Hepatocyte (in vitro differentiated cells): Measurements from ENCODE around the gene PRDM16. TPM values are rescaled to one million over a fixed set of nuclear protein-coding genes. Genes with fewer than 3 reads are reported as not detected.

Experiments
- DNase-seq: peaks from one replicate; pipeline ENCODE4 v3.0.0-alpha.2; 2016; ENCODE audit warnings: low spot score
- H2AFZ ChIP-seq: fragments of 200-600 bp; sonication (generic); 2 replicates; pipeline ENCODE4 v1.6.0; 2016; ENCODE audit warnings: antibody characterized with exemption, mild to moderate bottlenecking
- H3K27ac ChIP-seq: fragments of 200-600 bp; sonication (generic); 2 replicates; pipeline ENCODE4 v1.5.1; 2016; ENCODE audit warnings: mild to moderate bottlenecking
- H3K27me3 ChIP-seq: fragments of 200-600 bp; sonication (generic); 2 replicates; pipeline ENCODE4 v1.6.1; 2016
- H3K36me3 ChIP-seq: fragments of 200-600 bp; sonication (generic); replicated peaks from 2 replicates; pipeline ENCODE4 v1.5.1; 2016; ENCODE audit warnings: low read depth; ENCODE audit not compliant: insufficient read depth
- H3K4me1 ChIP-seq: fragments of 200-600 bp; sonication (generic); 2 replicates; pipeline ENCODE4 v1.5.1; 2016; ENCODE audit warnings: mild to moderate bottlenecking, moderate library complexity; ENCODE audit not compliant: insufficient read depth
- H3K4me2 ChIP-seq: fragments of 200-600 bp; sonication (generic); 2 replicates; pipeline ENCODE4 v1.6.0; 2016
- H3K4me3 ChIP-seq: fragments of 200-600 bp; sonication (generic); 2 replicates; pipeline ENCODE4 v1.5.1; 2016; ENCODE audit warnings: mild to moderate bottlenecking
- H3K79me2 ChIP-seq: fragments of 200-600 bp; sonication (generic); 2 replicates; pipeline ENCODE4 v1.6.0; 2017; ENCODE audit warnings: mild to moderate bottlenecking
- H3K9me2 ChIP-seq: fragments of 200-600 bp; sonication (generic); replicated peaks from 2 replicates; pipeline ENCODE4 v1.6.0; 2017; ENCODE audit warnings: mild to moderate bottlenecking; ENCODE audit not compliant: insufficient read depth
- H3K9me3 ChIP-seq: fragments of 200-600 bp; sonication (generic); 2 replicates; pipeline ENCODE4 v1.5.1; 2016; ENCODE audit warnings: low read depth, mild to moderate bottlenecking
- H4K20me1 ChIP-seq: fragments of 200-600 bp; sonication (generic); 2 replicates; pipeline ENCODE4 v1.6.0; 2016; ENCODE audit warnings: mild to moderate bottlenecking; ENCODE audit not compliant: insufficient read depth, poor library complexity, severe bottlenecking
- CTCF ChIP-seq: fragments of 200-600 bp; sonication (generic); IDR thresholded peaks from 2 replicates; pipeline ENCODE4 v1.5.1; 2016; ENCODE audit warnings: antibody characterized with exemption, mild to moderate bottlenecking; ENCODE audit not compliant: poor library complexity
- EZH2 ChIP-seq: fragments of 200-600 bp; sonication (generic); IDR thresholded peaks from 2 replicates; pipeline ENCODE4 v1.6.1; 2016; ENCODE audit warnings: antibody characterized with exemption, mild to moderate bottlenecking, borderline replicate concordance
- EZH2phosphoT487 ChIP-seq: fragments of 200-600 bp; sonication (generic); IDR thresholded peaks from one replicate; pipeline ENCODE4 v1.6.1; 2018; ENCODE audit warnings: antibody characterized with exemption, mild to moderate bottlenecking, low read depth, moderate library complexity; ENCODE audit not compliant: unreplicated experiment, severe bottlenecking
- WGBS: methylation state at CpG from one replicate; pipeline ENCODE4 v1.1.6; 2016; ENCODE audit warnings: low lambda C conversion rate; ENCODE audit errors: missing lambda C conversion rate; 5-methylcytosine and 5-hydroxymethylcytosine counted together
- polyA plus RNA-seq: library from polyadenylated mRNA; unstranded; fragments of >200 nt; fragmentation: Nextera tagmentation; extraction: Ambion mirVana; gene quantifications from 2 replicates; pipeline ENCODE4 v1.2.1, GENCODE V29; 2016
- total RNA-seq: library from RNA; depleted of rRNA; stranded (reverse); fragments of >200 nt; gene quantifications from 2 replicates; pipeline ENCODE4 v1.2.3, GENCODE V29; 2014

Gene PRDM16
- total and polyA plus RNA-seq, 2 experiments from 2014 or later, result 8.1 to 9.9 TPM

GRCh38 chr1:3079381-3080052 lies 10.5 kb downstream of the PRDM16 start:
- TF ChIP-seq EZH2 (no peak), EZH2phosphoT487 (no peak), CTCF (no peak)
- H3K4me2 ChIP-seq, result no peak overlapping the region
- H3K36me3 ChIP-seq, result no peaks in the 10 kb centered on the region
- peaks cover 9% of the 10 kb centered on the region for H3K79me2 ChIP-seq
- WGBS, result 89% methylated on average over 17 of the region's 18 CpGs
- H3K4me3 ChIP-seq, result no peak overlapping the region
- DNase-seq, result no peak
- no peak overlapping the region for H2AFZ ChIP-seq
- no peaks in the 10 kb centered on the region for H3K4me1 ChIP-seq
- no peaks in the 10 kb centered on the region for H3K9me2 ChIP-seq
- H3K27ac ChIP-seq, result no peak overlapping the region
- no peaks in the 10 kb centered on the region for H3K9me3 ChIP-seq
- no peaks in the 10 kb centered on the region for H4K20me1 ChIP-seq
- peaks cover 17% of the 10 kb centered on the region for H3K27me3 ChIP-seq

GRCh38 chr1:3080053-3080955 lies 11.3 kb downstream of the PRDM16 start:
- Histone ChIP-seq H3K4me1 (no peaks in the 10 kb centered on the region), H3K79me2 (peaks cover 6% of the 10 kb centered on the region), H3K4me2 (no peak overlapping the region), H4K20me1 (no peaks in the 10 kb centered on the region), H3K27ac (no peak overlapping the region), H2AFZ (no peak overlapping the region), H3K27me3 (peaks cover 9% of the 10 kb centered on the region), H3K9me2 (no peaks in the 10 kb centered on the region), H3K4me3 (no peak overlapping the region), H3K36me3 (no peaks in the 10 kb centered on the region), H3K9me3 (no peaks in the 10 kb centered on the region)
- 85% methylated on average over 41 of the region's 41 CpGs for WGBS
- no peak for TF ChIP-seq EZH2
- no peak for TF ChIP-seq CTCF
- TF ChIP-seq EZH2phosphoT487, result no peak
- DNase-seq, result no peak

- Histone ChIP-seq H3K4me3 (no peak overlapping the region), H4K20me1 (no peaks in the 10 kb centered on the region), H3K4me1 (no peaks in the 10 kb centered on the region), H3K36me3 (no peaks in the 10 kb centered on the region), H2AFZ (no peak overlapping the region), H3K27ac (no peak overlapping the region), H3K27me3 (peaks cover 5% of the 10 kb centered on the region), H3K79me2 (peaks cover 3% of the 10 kb centered on the region), H3K4me2 (no peak overlapping the region), H3K9me2 (no peaks in the 10 kb centered on the region), H3K9me3 (no peaks in the 10 kb centered on the region)
- 96% methylated on average over 21 of the region's 23 CpGs for WGBS
- TF ChIP-seq CTCF (no peak), EZH2phosphoT487 (no peak), EZH2 (no peak)
- no peak for DNase-seq
Observed at GRCh38 chr1:3081171-3081683, 12.2 kb downstream of the PRDM16 start.
